Spleen (tissue), 11 donors: ENCODE measurements around the gene GAS2. TPM values are rescaled to one million over a fixed set of nuclear protein-coding genes. Genes with fewer than 3 reads are reported as not detected.

Source experiments
- DNase-seq: peaks from one replicate; pipeline ENCODE4 v3.0.0-alpha.2; 2020
- H3K27ac ChIP-seq, 8 donors: fragments of 200-600 bp; sonication (generic) in 7 of 8; 1 replicate in 4 of 8; 2 replicates in 4 of 8; pipeline versions ENCODE4 v1.5.0 to v1.8.0; 2016 to 2021; ENCODE audit warnings: inconsistent platforms in 4 of 8, mild to moderate bottlenecking in 4 of 8, moderate library complexity in 1 of 8
- H3K27me3 ChIP-seq, 7 donors: fragments of 200-600 bp; sonication (generic) in 6 of 7; replicated peaks in 1 of 7; 1 replicate in 4 of 7; 2 replicates in 3 of 7; pipeline versions ENCODE4 v1.5.0 to v1.8.0; 2016 to 2021; ENCODE audit warnings: inconsistent platforms in 3 of 7, mild to moderate bottlenecking in 1 of 7
- H3K36me3 ChIP-seq, 6 donors: fragments of 200-600 bp; sonication (generic) in 5 of 6; 1 replicate in 4 of 6; 2 replicates in 2 of 6; pipeline versions ENCODE4 v1.5.0 to v1.8.0; 2016 to 2021; ENCODE audit warnings: inconsistent platforms in 2 of 6
- H3K4me1 ChIP-seq, 6 donors: fragments of 200-600 bp; sonication (generic) in 5 of 6; 1 replicate in 3 of 6; 2 replicates in 3 of 6; pipeline versions ENCODE4 v1.5.0 to v1.8.0; 2016 to 2021; ENCODE audit warnings: inconsistent platforms in 3 of 6
- H3K4me3 ChIP-seq, 8 donors: fragments of 200-600 bp; sonication (generic) in 7 of 8; 1 replicate in 4 of 8; 2 replicates in 4 of 8; pipeline versions ENCODE4 v1.5.0 to v1.8.0; 2016 to 2021; ENCODE audit warnings: inconsistent platforms in 4 of 8, mild to moderate bottlenecking in 4 of 8, moderate library complexity in 2 of 8
- H3K9me3 ChIP-seq, 8 donors: fragments of 200-600 bp; sonication (generic) in 7 of 8; 1 replicate in 4 of 8; 2 replicates in 4 of 8; pipeline versions ENCODE4 v1.5.0 to v1.8.0; 2016 to 2021; ENCODE audit warnings: inconsistent platforms in 4 of 8
- POLR2A ChIP-seq, 3 donors: fragments of 450-650 bp; IDR thresholded peaks; one replicate each; pipeline ENCODE4 v1.5.1; 2017; ENCODE audit warnings: antibody characterized with exemption in 3 of 3, mild to moderate bottlenecking in 1 of 3
- POLR2AphosphoS5 ChIP-seq, 3 donors: sonication (generic); formaldehyde crosslinking; IDR thresholded peaks; one replicate each; pipeline ENCODE4 v1.5.1; 2017; ENCODE audit warnings: antibody characterized with exemption in 3 of 3
- WGBS, 5 donors: extraction: QIAGEN DNeasy Blood & Tissue Kit in 3 of 5; methylation state at CpG; one replicate each; pipeline versions ENCODE4 v1.1.5 to v1.1.7; 2013 to 2018; 5-methylcytosine and 5-hydroxymethylcytosine counted together
- intact Hi-C: fragments of 100-400 bp; cut with DNase I; formaldehyde crosslinking; loops from one replicate; pipeline ENCODE4 v1.15.0; 2023; ENCODE audit warnings: low total_unique reads
- polyA plus RNA-seq, 3 donors: library from polyadenylated mRNA; stranded (reverse); fragments of 200-250 nt; gene quantifications; one replicate each; pipeline ENCODE4 v1.2.1, GENCODE V29; 2013
- total RNA-seq, 7 donors: library from RNA; depleted of rRNA in 3 of 7; stranded (reverse); fragments of >200 nt in 3 of 7; fragmentation: NEBNext Ultra II Directional in 4 of 7; extraction: Animal tissue kit (Norgen Biotek cat#: 25700) in 4 of 7; gene quantifications; one replicate each; pipeline versions ENCODE4 v1.1.0 to v1.2.1, GENCODE V29; 2016 to 2021
- TF ChIP-seq, protein P1 (sequence below), 11 experiments: fragments of 200-600 bp in 7 of 11; fragments of 450-650 bp in 4 of 11; sonication (generic) in 4 of 11; IDR thresholded peaks in 8 of 11; conservative IDR thresholded peaks in 3 of 11; 1 replicate in 7 of 11; 2 replicates in 4 of 11; pipeline versions ENCODE4 v1.4.0 to v1.8.0; 2016 to 2021; ENCODE audit warnings: antibody characterized with exemption in 11 of 11, inconsistent platforms in 4 of 11, mild to moderate bottlenecking in 1 of 11
- donor health status: healthy with polysubstance abuse.
- donor health status: DM: no; HTN: no; CAD: no; lungs with moderate emphysema.
- donor health status: DM: no; HTN: no; CAD: no.
- donor health status: Bipolar disorder and iron deficiency.
- donor health status: healthy.
- donor health status: DM: no; HTN: no; CAD: no.
- donor health status: DM: yes; HTN: yes; CAD: no.

GAS2 gene
- total and polyA plus RNA-seq, 10 donors, result 1.1 to 9.1 (median 2.2) TPM

DNA sequence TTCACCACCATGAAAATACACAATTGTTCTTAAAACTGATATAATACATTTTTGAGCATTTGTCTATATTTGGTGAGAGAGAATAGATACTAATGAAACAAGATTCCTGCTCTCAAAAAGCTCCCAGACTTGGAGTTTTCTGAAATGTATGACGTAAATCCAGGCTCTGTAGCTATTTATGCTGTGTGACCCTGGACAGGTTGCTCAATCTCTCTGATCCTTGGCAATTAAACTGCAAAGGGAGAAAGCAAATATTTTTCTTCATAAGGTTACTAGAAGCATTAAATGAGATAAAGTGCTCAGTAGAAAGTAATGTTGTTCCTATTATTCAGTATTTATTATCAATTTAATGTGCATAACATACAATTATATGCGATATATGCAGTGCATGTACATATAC lies 120.6 kb downstream of the GAS2 start:
- intact Hi-C loops, result loop anchor here (5.0 to 10.0 kb wide), 2 partner anchors 455 to 542 kb away; no protein-coding TSS in a partner anchor
- no peaks in the 10 kb centered on the region for H3K9me3 ChIP-seq
- peaks cover 0 to 4% (median 0%) of the 10 kb centered on the region in 6 donors for H3K4me1 ChIP-seq
- no peaks in the 10 kb centered on the region for H3K27me3 ChIP-seq
- H3K4me3 ChIP-seq, result no peak overlapping the region
- no peak for TF ChIP-seq POLR2A (IDR thresholded peaks at IDR 0.05)
- TF ChIP-seq POLR2AphosphoS5 (IDR thresholded peaks at IDR 0.05), result no peak
- TF ChIP-seq, protein P1, sequence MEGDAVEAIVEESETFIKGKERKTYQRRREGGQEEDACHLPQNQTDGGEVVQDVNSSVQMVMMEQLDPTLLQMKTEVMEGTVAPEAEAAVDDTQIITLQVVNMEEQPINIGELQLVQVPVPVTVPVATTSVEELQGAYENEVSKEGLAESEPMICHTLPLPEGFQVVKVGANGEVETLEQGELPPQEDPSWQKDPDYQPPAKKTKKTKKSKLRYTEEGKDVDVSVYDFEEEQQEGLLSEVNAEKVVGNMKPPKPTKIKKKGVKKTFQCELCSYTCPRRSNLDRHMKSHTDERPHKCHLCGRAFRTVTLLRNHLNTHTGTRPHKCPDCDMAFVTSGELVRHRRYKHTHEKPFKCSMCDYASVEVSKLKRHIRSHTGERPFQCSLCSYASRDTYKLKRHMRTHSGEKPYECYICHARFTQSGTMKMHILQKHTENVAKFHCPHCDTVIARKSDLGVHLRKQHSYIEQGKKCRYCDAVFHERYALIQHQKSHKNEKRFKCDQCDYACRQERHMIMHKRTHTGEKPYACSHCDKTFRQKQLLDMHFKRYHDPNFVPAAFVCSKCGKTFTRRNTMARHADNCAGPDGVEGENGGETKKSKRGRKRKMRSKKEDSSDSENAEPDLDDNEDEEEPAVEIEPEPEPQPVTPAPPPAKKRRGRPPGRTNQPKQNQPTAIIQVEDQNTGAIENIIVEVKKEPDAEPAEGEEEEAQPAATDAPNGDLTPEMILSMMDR (IDR thresholded peaks at IDR 0.05 in 8 of 11, conservative IDR thresholded peaks at IDR 0.05 in 3 of 11), result no peak
- WGBS, 5 donors, result 72 to 87% (median 78%) methylated on average over 2 of the region's 2 CpGs
- H3K27ac ChIP-seq, result no peak overlapping the region
- DNase-seq, result no peak
- H3K36me3 ChIP-seq, result no peaks in the 10 kb centered on the region

DNA sequence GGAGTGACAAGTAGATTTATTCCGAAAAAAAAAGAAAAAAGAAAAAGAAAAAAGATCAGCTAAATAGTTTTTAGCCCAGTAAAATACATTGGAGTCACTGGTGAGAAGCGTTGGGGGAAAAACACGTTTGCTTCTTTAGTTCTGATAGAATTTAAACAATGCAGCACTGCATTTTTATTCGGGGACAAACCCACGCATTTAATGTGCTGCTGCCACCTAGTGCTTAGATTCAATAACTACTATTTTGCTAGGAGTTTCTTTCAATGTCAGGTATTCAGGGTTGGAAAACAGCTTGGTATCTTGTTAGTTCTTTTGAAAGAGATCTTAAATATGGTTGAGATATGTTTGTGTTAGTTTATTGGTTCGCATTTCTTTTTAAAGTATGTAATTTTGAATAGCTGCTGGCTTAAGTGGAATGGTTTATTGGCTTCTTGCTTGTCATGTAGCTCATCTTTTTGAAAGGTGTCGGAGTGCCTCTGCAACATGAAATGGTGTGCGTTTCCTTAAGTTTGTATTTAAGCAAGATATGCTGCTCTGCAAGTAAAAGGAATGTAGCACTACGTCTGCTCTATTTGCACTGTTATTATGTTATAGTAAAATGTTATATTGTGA lies 121.2 kb downstream of the GAS2 start:
- DNase-seq, result no peak
- intact Hi-C loops, result loop anchor here (5.0 to 10.0 kb wide), 2 partner anchors 455 to 543 kb away; no protein-coding TSS in a partner anchor
- H3K4me1 ChIP-seq, result peaks cover 0 to 4% (median 0%) of the 10 kb centered on the region in 6 donors
- no peaks in the 10 kb centered on the region for H3K9me3 ChIP-seq
- no peaks in the 10 kb centered on the region for H3K36me3 ChIP-seq
- TF ChIP-seq POLR2A (IDR thresholded peaks at IDR 0.05), result no peak
- TF ChIP-seq, protein P1 (IDR thresholded peaks at IDR 0.05 in 8 of 11, conservative IDR thresholded peaks at IDR 0.05 in 3 of 11), result peak; percentile 30 to 74 (median 51)
- H3K27me3 ChIP-seq, result no peaks in the 10 kb centered on the region
- WGBS, 5 donors, result 27 to 31% (median 28%) methylated on average over 9 of the region's 9 CpGs
- no peak overlapping the region for H3K27ac ChIP-seq
- no peak overlapping the region for H3K4me3 ChIP-seq

DNA sequence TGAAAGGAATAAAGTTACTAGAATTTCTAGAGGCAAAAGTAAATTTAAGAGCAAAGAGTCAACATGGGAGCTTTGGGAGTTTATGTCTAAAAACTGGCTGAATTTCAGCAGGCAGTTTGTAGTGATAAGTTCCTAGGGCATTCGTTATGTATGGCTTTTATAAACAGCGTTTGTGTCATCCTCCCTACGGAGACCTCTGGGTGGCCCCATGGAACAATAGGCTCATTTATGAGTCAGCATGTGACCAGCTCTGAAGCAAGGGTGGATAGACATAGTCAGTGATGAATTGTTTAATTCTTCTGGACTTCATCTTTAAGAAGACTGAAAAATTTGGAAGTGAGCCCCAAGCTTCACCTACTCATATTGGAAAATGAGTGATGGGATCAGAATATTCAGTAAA lies 126.1 kb downstream of the GAS2 start:
- no peak overlapping the region for H3K27ac ChIP-seq
- no peak for TF ChIP-seq POLR2A (IDR thresholded peaks at IDR 0.05)
- TF ChIP-seq, protein P1 (IDR thresholded peaks at IDR 0.05 in 8 of 11, conservative IDR thresholded peaks at IDR 0.05 in 3 of 11), result no peak
- TF ChIP-seq POLR2AphosphoS5 (IDR thresholded peaks at IDR 0.05), result no peak
- no peaks in the 10 kb centered on the region for H3K36me3 ChIP-seq
- no peaks in the 10 kb centered on the region for H3K9me3 ChIP-seq
- intact Hi-C loops, result no loop called here
- no peaks in the 10 kb centered on the region for H3K27me3 ChIP-seq
- WGBS, 5 donors, result 34 to 67% (median 41%) methylated on average over 3 of the region's 3 CpGs
- H3K4me1 ChIP-seq, result peaks cover 0 to 1% (median 0%) of the 10 kb centered on the region in 6 donors
- no peak for DNase-seq
- no peak overlapping the region for H3K4me3 ChIP-seq

DNA sequence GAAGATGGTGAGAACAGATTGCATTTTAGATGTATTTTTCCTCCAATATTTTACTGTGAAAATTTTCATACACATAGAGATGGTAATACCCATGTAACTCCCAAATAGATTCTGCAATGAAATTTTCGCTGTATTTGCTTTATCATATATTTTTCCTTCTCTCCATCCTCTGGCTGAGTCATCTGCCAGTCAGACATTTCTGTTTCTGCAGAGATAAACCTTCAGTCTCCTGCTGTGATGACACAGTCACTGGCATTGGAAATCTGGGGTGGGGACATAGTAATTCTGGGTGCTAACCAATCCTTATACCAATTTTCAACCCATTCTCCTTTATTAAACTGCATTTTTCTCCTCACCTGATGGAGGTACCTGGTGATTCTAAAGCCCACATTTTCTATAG lies 129.5 kb downstream of the GAS2 start:
- TF ChIP-seq, protein P1 (IDR thresholded peaks at IDR 0.05 in 8 of 11, conservative IDR thresholded peaks at IDR 0.05 in 3 of 11), result no peak
- TF ChIP-seq POLR2AphosphoS5 (IDR thresholded peaks at IDR 0.05), result no peak
- no peak for TF ChIP-seq POLR2A (IDR thresholded peaks at IDR 0.05)
- Histone ChIP-seq H3K9me3 (no peaks in the 10 kb centered on the region), H3K27ac (no peak overlapping the region), H3K4me3 (no peak overlapping the region), H3K36me3 (no peaks in the 10 kb centered on the region), H3K27me3 (no peaks in the 10 kb centered on the region), H3K4me1 (peaks cover 0 to 5% (median 0%) of the 10 kb centered on the region in 6 donors)
- WGBS, 5 donors, result 43 to 94% (median 88%) methylated on average over 1 of the region's 1 CpG
- intact Hi-C loops, result no loop called here
- DNase-seq, result no peak
